SH-SY5Y (cell line): ENCODE data around the gene FBN1.

Source experiments
- GATA2 ChIP-seq: IDR thresholded peaks from 2 replicates; pipeline ENCODE4 v1.6.1; 2011; ENCODE audit warnings: mild to moderate bottlenecking, low read depth, low read length
- GATA3 ChIP-seq: IDR thresholded peaks from 2 replicates; pipeline ENCODE4 v1.6.1; 2011; ENCODE audit warnings: low read depth, mild to moderate bottlenecking, low read length, moderate library complexity

GRCh38 chr15:48371550-48371949 lies 274.0 kb downstream of the FBN1 start:
- TF ChIP-seq GATA2 (no peak), GATA3 (no peak)
